ENCODE data around the gene S100A10. TPM values are rescaled to one million over a fixed set of nuclear protein-coding genes. Genes with fewer than 3 reads are reported as not detected.

The S100A10 gene
- total RNA-seq, 2 experiments from 2014 or later = 208 to 220 TPM

GRCh38 chr1:152036267-152037216 lies 42.9 kb upstream of the S100A10 start, which contains the start of gene S100A11:
Gene S100A11, minus strand, starts transcription at chr1:152037004. Its CDS starts 89 bp downstream, at chr1:152036915.
- TF ChIP-seq CTCF (IDR thresholded peaks at IDR 0.05) = no peak
- Mint-ChIP-seq H3K27me3 (no peaks in the 10 kb centered on the region), H3K27ac (peak within 1 kb of the TSS; percentile 93), H3K36me3 (ENCODE audit: low read depth) (peaks cover 36% of the 10 kb centered on the region), H3K4me1 (ENCODE audit: low read depth) (peaks cover 28% of the 10 kb centered on the region), H3K9me3 (no peaks in the 10 kb centered on the region), H3K4me3 (peak within 1 kb of the TSS; percentile 92)
- ChIA-PET CTCF (interaction anchor here (0.6 to 4.2 kb wide), 8 partner anchors 10 to 422 kb away, joined by 3 to 59 read pairs (median 4); no protein-coding TSS in a partner anchor), POLR2A (interaction anchor here (0.9 to 3.4 kb wide), 5 partner anchors 10 to 75 kb away, joined by 3 to 36 read pairs (median 3); partner anchors contain the start of gene S100A10)
- DNase-seq = peak; percentile 86
- peak; percentile 68 for ATAC-seq
- intact Hi-C loops (cut with micrococcal nuclease) = no loop called here

DNA sequence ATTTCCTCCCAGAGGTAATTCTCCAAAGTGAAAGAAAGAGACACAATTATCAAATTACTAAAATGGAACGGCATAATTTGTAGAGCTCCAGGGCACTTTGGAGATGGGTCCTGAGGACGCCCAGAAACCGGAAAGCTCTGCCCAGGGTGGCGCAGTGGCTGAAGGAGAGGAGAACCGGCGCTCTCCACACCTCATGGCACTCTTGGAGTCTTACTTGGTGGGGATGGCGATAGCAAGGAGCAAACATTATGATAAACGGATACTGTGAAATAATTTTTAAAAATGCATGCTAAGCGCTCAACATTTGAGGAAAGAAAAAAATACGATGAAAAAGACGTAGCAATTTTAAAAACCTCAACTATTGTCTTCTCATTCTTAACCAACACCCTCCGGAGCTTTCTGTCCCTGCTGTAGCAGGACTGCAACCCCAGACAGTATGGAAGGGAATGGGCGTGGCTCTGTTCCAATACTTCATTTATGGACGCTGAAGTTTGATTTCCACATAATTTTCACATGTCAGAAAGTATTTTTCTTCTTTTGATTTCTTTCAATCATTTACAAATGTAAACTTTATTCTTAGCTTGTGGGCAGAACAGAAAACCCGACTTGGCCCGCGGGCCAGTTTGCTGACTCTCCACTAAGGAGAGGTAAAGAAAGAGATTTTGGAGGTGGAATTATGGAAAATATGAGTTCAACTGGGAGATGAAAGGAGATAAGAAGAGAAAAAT lies 42.0 kb upstream of the S100A10 start:
- intact Hi-C loops (cut with micrococcal nuclease) = no loop called here
- ChIA-PET POLR2A (interaction anchor here (0.9 to 3.4 kb wide), 4 partner anchors 11 to 68 kb away, joined by 3 to 36 read pairs (median 4); partner anchors contain the start of gene S100A10), CTCF (interaction anchor here (0.6 to 4.2 kb wide), 13 partner anchors 11 to 423 kb away, joined by 3 to 59 read pairs (median 7); no protein-coding TSS in a partner anchor)
- Mint-ChIP-seq H3K27ac (peak overlapping the region; percentile 93), H3K4me3 (peak overlapping the region; percentile 92), H3K4me1 (ENCODE audit: low read depth) (peaks cover 29% of the 10 kb centered on the region), H3K9me3 (no peaks in the 10 kb centered on the region), H3K36me3 (ENCODE audit: low read depth) (peaks cover 38% of the 10 kb centered on the region), H3K27me3 (no peaks in the 10 kb centered on the region)
- DNase-seq (no peak), ATAC-seq (no peak)
- TF ChIP-seq CTCF (IDR thresholded peaks at IDR 0.05) = no peak

GRCh38 chr1:152034654-152035538 lies 41.2 kb upstream of the S100A10 start:
- intact Hi-C loops (cut with micrococcal nuclease) = no loop called here
- H3K4me1 Mint-ChIP-seq (ENCODE audit: low read depth) = peaks cover 33% of the 10 kb centered on the region
- peak overlapping the region; percentile 93 for H3K27ac Mint-ChIP-seq
- ATAC-seq (peak; percentile 78), DNase-seq (peak; percentile 84)
- peaks cover 42% of the 10 kb centered on the region for H3K36me3 Mint-ChIP-seq (ENCODE audit: low read depth)
- no peaks in the 10 kb centered on the region for H3K9me3 Mint-ChIP-seq
- ChIA-PET POLR2A (interaction anchor here (0.6 to 3.4 kb wide), 4 partner anchors 12 to 67 kb away, joined by 3 to 36 read pairs (median 4); no protein-coding TSS in a partner anchor), CTCF (interaction anchor here (0.7 to 4.2 kb wide), 39 partner anchors 8 to 425 kb away, joined by 3 to 59 read pairs (median 4); no protein-coding TSS in a partner anchor)
- no peaks in the 10 kb centered on the region for H3K27me3 Mint-ChIP-seq
- TF ChIP-seq CTCF (IDR thresholded peaks at IDR 0.05) = peak; percentile 83
- H3K4me3 Mint-ChIP-seq = peak overlapping the region; percentile 92

DNA sequence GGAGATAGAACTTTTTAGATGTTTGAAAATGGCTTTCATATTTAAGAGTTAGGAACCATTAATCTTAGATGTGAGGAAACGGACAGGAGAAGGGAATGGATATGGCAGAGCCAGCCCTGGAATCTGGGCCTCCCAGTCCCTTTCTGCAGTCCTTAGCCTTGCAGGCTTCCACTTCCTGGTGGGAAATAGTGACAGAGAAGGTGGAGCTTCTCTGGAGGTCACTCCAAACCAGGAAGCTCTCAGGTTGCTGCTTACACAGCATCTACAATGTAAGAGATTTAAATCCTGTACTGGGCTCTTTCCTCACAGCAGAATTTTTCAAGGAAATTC lies 40.6 kb upstream of the S100A10 start:
- TF ChIP-seq CTCF (IDR thresholded peaks at IDR 0.05) = no peak
- DNase-seq (no peak), ATAC-seq (no peak)
- CTCF ChIA-PET = interaction anchor here (0.8 to 4.2 kb wide), 33 partner anchors 9 to 425 kb away, joined by 3 to 59 read pairs (median 5); no protein-coding TSS in a partner anchor
- intact Hi-C loops (cut with micrococcal nuclease) = no loop called here
- Mint-ChIP-seq H3K36me3 (ENCODE audit: low read depth) (peaks cover 45% of the 10 kb centered on the region), H3K9me3 (no peaks in the 10 kb centered on the region), H3K27me3 (no peaks in the 10 kb centered on the region), H3K4me1 (ENCODE audit: low read depth) (peaks cover 38% of the 10 kb centered on the region), H3K4me3 (peak overlapping the region; percentile 92), H3K27ac (peak overlapping the region; percentile 93)
- POLR2A ChIA-PET = interaction anchor here (0.6 to 3.4 kb wide), 2 partner anchors 12 to 45 kb away, joined by 3 to 36 read pairs; no protein-coding TSS in a partner anchor

Measured in activated CD8-positive, alpha-beta T cell treated with anti-CD3 and anti-CD28 coated beads for 36 hours (primary cell).